H1 (cell line): ENCODE data around the gene CDK12. TPM values are rescaled to one million over a fixed set of nuclear protein-coding genes. Genes with fewer than 3 reads are reported as not detected.
"Not testable (repeated sequence)": the region's sequence is repeated elsewhere in the genome, so short reads cannot be mapped to it uniquely, and the experiment has no call there.

Experiments used
- CTCF ChIA-PET: fragments of 300-600 bp; sonication (Branson Sonifier 250); formaldehyde crosslinking; loops from one replicate; lab custom pipeline; 2021; ENCODE audit not compliant: partially characterized antibody; lab: Charles Lee
- POLR2A ChIA-PET: fragments of 300-600 bp; sonication (Branson Sonifier 250); formaldehyde crosslinking; loops from one replicate; lab custom pipeline; 2021; ENCODE audit warnings: inconsistent platforms; ENCODE audit not compliant: partially characterized antibody; lab: Charles Lee
- DNase-seq, 2 experiments: peaks; one replicate each; pipeline versions ENCODE4 v3.0.0 to v3.0.0-alpha.2; 2010 to 2022; ENCODE audit warnings: low spot score in 2 of 2, low read depth in 1 of 2, mixed read lengths in 1 of 2
- FAIRE-seq: peaks from 2 replicates; lab custom pipeline; 2011; peaks lifted over from hg19 to GRCh38; lab: Jason Lieb, UNC
- H2AFZ ChIP-seq: 2 replicates; pipeline ENCODE4 v1.8.1; 2012; ENCODE audit warnings: low read length, inconsistent platforms
- H2AK5ac ChIP-seq: 2 replicates; pipeline ENCODE4 v1.6.1; 2013; ENCODE audit warnings: low read depth, low read length
- H2BK120ac ChIP-seq: replicated peaks from 2 replicates; pipeline ENCODE3; 2013; ENCODE audit warnings: low read depth, low read length, inconsistent platforms
- H2BK12ac ChIP-seq: 2 replicates; pipeline ENCODE4 v1.6.1; 2013; ENCODE audit warnings: low read depth, low read length
- H2BK15ac ChIP-seq: 2 replicates; pipeline ENCODE4 v1.6.1; 2013; ENCODE audit warnings: low read length
- H2BK20ac ChIP-seq: 2 replicates; pipeline ENCODE4 v1.6.1; 2013; ENCODE audit warnings: low read length
- H2BK5ac ChIP-seq: 2 replicates; pipeline ENCODE4 v1.6.1; 2013; ENCODE audit warnings: low read depth, low read length
- H3K14ac ChIP-seq: 2 replicates; pipeline ENCODE4 v1.6.1; 2013; ENCODE audit warnings: inconsistent platforms; ENCODE audit not compliant: insufficient read length
- H3K18ac ChIP-seq: 2 replicates; pipeline ENCODE4 v1.6.1; 2013; ENCODE audit warnings: low read length; ENCODE audit errors: extremely low read depth
- H3K23ac ChIP-seq: 2 replicates; pipeline ENCODE4 v1.6.1; 2013; ENCODE audit warnings: inconsistent platforms; ENCODE audit not compliant: insufficient read length
- H3K23me2 ChIP-seq: 2 replicates; pipeline ENCODE4 v1.6.1; 2013; ENCODE audit warnings: low read depth, low read length
- H3K27ac ChIP-seq: 2 replicates; pipeline ENCODE4 v1.6.1; 2011; ENCODE audit warnings: low read depth, low read length, inconsistent platforms
- H3K27me3 ChIP-seq, 4 experiments: replicated peaks in 1 of 4; 1 replicate in 1 of 4; 2 replicates in 3 of 4; pipeline versions ENCODE4 v1.6.1 to v1.8.1; 2011 to 2013; ENCODE audit warnings: low read length in 3 of 4, mild to moderate bottlenecking in 3 of 4, inconsistent platforms in 2 of 4, mixed read lengths in 2 of 4, moderate library complexity in 1 of 4; ENCODE audit not compliant: control insufficient read depth in 3 of 4, insufficient read depth in 3 of 4; ENCODE audit errors: extremely low read depth in 1 of 4
- H3K36me3 ChIP-seq, 4 experiments: 2 replicates each; pipeline versions ENCODE4 v1.6.1 to v1.8.1; 2011 to 2013; ENCODE audit warnings: mild to moderate bottlenecking in 4 of 4, low read length in 3 of 4, moderate library complexity in 2 of 4, control low read depth in 1 of 4, inconsistent platforms in 1 of 4; ENCODE audit not compliant: insufficient read depth in 4 of 4, control insufficient read depth in 2 of 4
- H3K4ac ChIP-seq: replicated peaks from 2 replicates; pipeline ENCODE3; 2013; ENCODE audit warnings: low read length, low read depth, mixed read lengths, inconsistent platforms; ENCODE audit not compliant: insufficient read length
- H3K4me1 ChIP-seq, 4 experiments: replicated peaks in 1 of 4; 1 replicate in 1 of 4; 2 replicates in 3 of 4; pipeline versions ENCODE4 v1.6.1 to v1.8.1; 2011 to 2013; ENCODE audit warnings: low read length in 3 of 4, inconsistent platforms in 2 of 4, mixed read lengths in 1 of 4; ENCODE audit not compliant: insufficient read depth in 4 of 4, control insufficient read depth in 3 of 4
- H3K4me2 ChIP-seq, 2 experiments: 2 replicates each; pipeline versions ENCODE4 v1.6.1 to v1.8.1; 2011 to 2013; ENCODE audit warnings: low read depth in 2 of 2, low read length in 2 of 2, control low read depth in 1 of 2, inconsistent platforms in 1 of 2, mild to moderate bottlenecking in 1 of 2; ENCODE audit not compliant: insufficient read depth in 1 of 2
- H3K4me3 ChIP-seq, 4 experiments: fragments of 200-600, 300-600 bp in 1 of 4; sonication (generic), shearing (Covaris generic), sonication (Bioruptor Twin) in 1 of 4; 2 replicates each; pipeline versions ENCODE4 v1.5.1 to v1.8.1; 2011 to 2016; ENCODE audit warnings: low read length in 4 of 4, low read depth in 3 of 4, control low read depth in 2 of 4, inconsistent platforms in 2 of 4, mild to moderate bottlenecking in 2 of 4, mixed read lengths in 1 of 4, moderate library complexity in 1 of 4; ENCODE audit not compliant: insufficient read depth in 2 of 4; ENCODE audit errors: extremely low read depth in 1 of 4
- H3K56ac ChIP-seq: replicated peaks from 2 replicates; pipeline ENCODE3; 2013; ENCODE audit warnings: low read depth, mild to moderate bottlenecking, mixed read lengths, low read length, inconsistent platforms; ENCODE audit not compliant: insufficient read length
- H3K79me1 ChIP-seq: 2 replicates; pipeline ENCODE4 v1.6.1; 2013; ENCODE audit warnings: low read depth, low read length, control low read depth
- H3K79me2 ChIP-seq, 2 experiments: 2 replicates each; pipeline versions ENCODE4 v1.6.1 to v1.8.1; 2012 to 2013; ENCODE audit warnings: low read length in 2 of 2, mild to moderate bottlenecking in 2 of 2, inconsistent platforms in 1 of 2; ENCODE audit not compliant: insufficient read depth in 2 of 2, control insufficient read depth in 1 of 2
- H3K9ac ChIP-seq, 4 experiments: replicated peaks in 1 of 4; 1 replicate in 1 of 4; 2 replicates in 3 of 4; pipeline versions ENCODE4 v1.6.1 to v1.8.1; 2011 to 2013; ENCODE audit warnings: low read depth in 3 of 4, low read length in 3 of 4, control low read depth in 2 of 4, mild to moderate bottlenecking in 2 of 4, moderate library complexity in 2 of 4, inconsistent platforms in 1 of 4; ENCODE audit errors: extremely low read depth in 1 of 4
- H3K9me3 ChIP-seq, 2 experiments: 2 replicates each; pipeline versions ENCODE4 v1.6.1 to v1.8.1; 2012 to 2013; ENCODE audit warnings: mild to moderate bottlenecking in 2 of 2, moderate library complexity in 2 of 2, control low read depth in 1 of 2, inconsistent platforms in 1 of 2, low read depth in 1 of 2, low read length in 1 of 2, mixed read lengths in 1 of 2; ENCODE audit not compliant: insufficient read depth in 2 of 2
- H4K20me1 ChIP-seq, 2 experiments: replicated peaks in 1 of 2; 2 replicates each; pipeline versions ENCODE3 to v1.8.1; 2011 to 2013; ENCODE audit warnings: inconsistent platforms in 2 of 2, low read length in 2 of 2, mild to moderate bottlenecking in 1 of 2; ENCODE audit not compliant: insufficient read depth in 2 of 2, control insufficient read depth in 1 of 2
- H4K5ac ChIP-seq: 2 replicates; pipeline ENCODE4 v1.6.1; 2013; ENCODE audit warnings: low read length, low read depth, mixed read lengths, inconsistent platforms; ENCODE audit not compliant: insufficient read length
- H4K8ac ChIP-seq: 2 replicates; pipeline ENCODE4 v1.8.0; 2013; ENCODE audit warnings: mild to moderate bottlenecking, moderate library complexity, low read length, inconsistent platforms; ENCODE audit not compliant: insufficient read depth; ENCODE audit errors: extremely low read depth
- H4K91ac ChIP-seq: replicated peaks from 2 replicates; pipeline ENCODE3; 2013; ENCODE audit warnings: low read length, mixed read lengths, inconsistent platforms; ENCODE audit not compliant: insufficient read length
- WGBS, 2 experiments: shearing (Covaris generic) in 1 of 2; methylation state at CpG; one replicate each; pipeline versions ENCODE4 v1.1.6 to v1.1.7; 2013 to 2015; ENCODE audit warnings: low lambda C conversion rate in 2 of 2, mixed read lengths in 2 of 2, inconsistent platforms in 1 of 2, low coverage in 1 of 2, missing lambda C conversion rate in 1 of 2; ENCODE audit not compliant: insufficient replicate concordance in 2 of 2, insufficient coverage in 1 of 2, insufficient read length in 1 of 2; ENCODE audit errors: extremely low coverage in 1 of 2, missing lambda C conversion rate in 1 of 2; 5-methylcytosine and 5-hydroxymethylcytosine counted together
- polyA plus RNA-seq, 7 experiments: library from polyadenylated mRNA; depleted of rRNA in 3 of 7; stranded (reverse) in 5 of 7; unstranded in 2 of 7; fragments of >200 nt in 5 of 7; fragments of 200-250 nt in 2 of 7; gene quantifications; 1 replicate in 5 of 7; 2 replicates in 1 of 7; 4 replicates in 1 of 7; pipeline versions ENCODE4 v1.2.1 to v1.2.3, GENCODE V29; 2011 to 2013; ENCODE audit warnings: missing spikeins in 2 of 7, mixed read lengths in 2 of 7
- total RNA-seq: library from RNA; stranded (reverse); fragmentation: NEBNext Ultra II Directional; extraction: Animal tissue kit (Norgen Biotek cat#: 25700); gene quantifications from 2 replicates; pipeline ENCODE4 v1.2.1, GENCODE V29; 2021

CDK12 gene
- total and polyA plus RNA-seq, 2 of the 8 experiments (the other 6 are each of a cell fraction or from before 2014, with no cell fraction given), result 14.8 to 70.3 TPM

- H3K23me2 ChIP-seq, result not testable (repeated sequence)
These were observed 21.4 kb upstream of the CDK12 start for GRCh38 chr17:39439868-39440267.

More at GRCh38 chr17:39439868-39440267, 21.4 kb upstream of the CDK12 start:
- H3K27me3 ChIP-seq, H3K79me2 ChIP-seq, H4K91ac ChIP-seq, H3K9ac ChIP-seq, H3K23ac ChIP-seq, H3K4me1 ChIP-seq, H3K9me3 ChIP-seq, H2BK12ac ChIP-seq, H4K8ac ChIP-seq, CTCF ChIA-PET, FAIRE-seq, H2AFZ ChIP-seq, H3K14ac ChIP-seq, H2BK15ac ChIP-seq, H3K56ac ChIP-seq, DNase-seq, H3K79me1 ChIP-seq, H3K4me2 ChIP-seq, H2BK120ac ChIP-seq, H2BK20ac ChIP-seq, H4K5ac ChIP-seq, H2BK5ac ChIP-seq, H3K4ac ChIP-seq, H3K27ac ChIP-seq, H4K20me1 ChIP-seq, H3K4me3 ChIP-seq, H2AK5ac ChIP-seq, H3K18ac ChIP-seq: not testable (repeated sequence)
- POLR2A ChIA-PET, result interaction anchor here (1.1 to 1.2 kb wide), 2 partner anchors 11 to 15 kb away, joined by 3 read pairs; partner anchors contain the start of gene MED1
- 90% methylated on average over 2 of the region's 2 CpGs; no CpG with 5 or more reads in 1 of the 2 experiments for WGBS, 2 experiments
- peaks cover 5 to 59% (median 39%) of the 10 kb centered on the region in 4 experiments; a peak in 6 of 8 replicates for H3K36me3 ChIP-seq
